GM13977 (cell line): ENCODE results near the gene NDUFA12.

Experiments used
- DNase-seq: peaks from one replicate; pipeline ENCODE4 v3.0.0; 2012; ENCODE audit warnings: low spot score
- CTCF ChIP-seq: IDR thresholded peaks from 2 replicates; pipeline ENCODE4 v1.5.1; 2012; ENCODE audit warnings: mild to moderate bottlenecking, control low read depth; ENCODE audit not compliant: insufficient read depth; ENCODE audit errors: extremely low read depth, missing control alignments
- in situ Hi-C: fragments of 300-500 bp; cut with MboI; formaldehyde crosslinking; loops from one replicate; pipeline ENCODE4 v1.12.0; 2022; ENCODE audit warnings: low sequenced_read_pairs, low pct_unique_long_range_greater_than_20kb, mixed read lengths, inconsistent platforms; ENCODE audit not compliant: unreplicated experiment

Gene NDUFA12

GRCh38 chr12:94938583-94938982, 64.9 kb downstream of the NDUFA12 start:
- TF ChIP-seq CTCF = no peak
- no peak for DNase-seq
- in situ Hi-C loops = no loop called here

GRCh38 chr12:94930772-94931171, 72.7 kb downstream of the NDUFA12 start:
- TF ChIP-seq CTCF = no peak
- DNase-seq = no peak
- in situ Hi-C loops = no loop called here

GRCh38 chr12:94930216-94930654, 73.3 kb downstream of the NDUFA12 start:
- in situ Hi-C loops = no loop called here
- TF ChIP-seq CTCF = no peak
- DNase-seq = no peak

GRCh38 chr12:94929780-94930179, 73.7 kb downstream of the NDUFA12 start:
- no peak for TF ChIP-seq CTCF
- in situ Hi-C loops = no loop called here
- DNase-seq = no peak

GRCh38 chr12:94925729-94926128, 77.8 kb downstream of the NDUFA12 start:
- no peak for DNase-seq
- no peak for TF ChIP-seq CTCF
- in situ Hi-C loops = no loop called here

- TF ChIP-seq CTCF = no peak
- in situ Hi-C loops = no loop called here
- DNase-seq = no peak
These were observed 78.3 kb downstream of the NDUFA12 start for GRCh38 chr12:94925206-94925605.

GRCh38 chr12:94922561-94922960, 80.9 kb downstream of the NDUFA12 start:
- no peak for TF ChIP-seq CTCF
- no peak for DNase-seq
- in situ Hi-C loops = no loop called here
